Measurements from ENCODE around the gene KCNJ11.

The KCNJ11 gene

GRCh38 chr11:17353821-17354600 lies 34.4 kb downstream of the KCNJ11 start:
- no peak for DNase-seq

- DNase-seq: peak; percentile 41
These were observed 35.3 kb downstream of the KCNJ11 start for GRCh38 chr11:17352950-17353820.

DNA sequence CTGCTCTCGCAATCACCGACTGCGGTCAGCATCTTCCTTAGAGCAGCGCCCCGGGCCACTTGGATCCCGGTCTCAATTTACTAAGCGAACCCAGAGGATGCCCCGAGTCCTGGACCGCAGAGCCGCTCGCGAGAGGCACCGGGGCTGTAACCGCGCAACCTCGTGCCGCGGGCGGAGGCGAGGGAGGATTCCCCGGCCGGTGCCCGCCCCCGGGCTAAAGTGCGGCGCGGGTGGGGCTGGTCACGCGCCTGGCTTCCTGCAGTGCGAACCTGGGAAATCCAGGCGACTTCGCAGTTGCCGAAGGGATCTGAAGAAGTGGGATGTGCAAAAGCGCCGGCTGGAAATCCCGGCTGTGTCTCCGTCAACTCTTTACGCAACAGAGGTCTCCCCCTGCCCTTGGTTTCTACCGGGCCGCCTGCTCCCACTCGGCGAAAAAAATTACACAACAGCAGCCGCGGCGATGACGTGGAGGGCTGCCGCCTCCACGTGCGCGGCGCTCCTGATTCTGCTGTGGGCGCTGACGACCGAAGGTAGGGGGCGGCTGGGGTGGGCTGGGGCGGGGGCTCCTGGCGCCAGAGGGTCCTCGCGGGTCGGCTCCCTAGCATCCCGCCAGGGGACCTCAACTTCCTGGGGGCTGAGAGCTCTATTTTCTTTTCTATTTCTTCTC lies 36.8 kb downstream of the KCNJ11 start, which contains the start of gene NCR3LG1:
Gene NCR3LG1 (plus strand): TSS at position 291 of the 667 bp plus-strand sequence. CDS start 170 bp downstream, at position 461.
- DNase-seq: peak; percentile 74

GRCh38 chr11:17351172-17351509 lies 37.3 kb downstream of the KCNJ11 start:
- DNase-seq: no peak

DNA sequence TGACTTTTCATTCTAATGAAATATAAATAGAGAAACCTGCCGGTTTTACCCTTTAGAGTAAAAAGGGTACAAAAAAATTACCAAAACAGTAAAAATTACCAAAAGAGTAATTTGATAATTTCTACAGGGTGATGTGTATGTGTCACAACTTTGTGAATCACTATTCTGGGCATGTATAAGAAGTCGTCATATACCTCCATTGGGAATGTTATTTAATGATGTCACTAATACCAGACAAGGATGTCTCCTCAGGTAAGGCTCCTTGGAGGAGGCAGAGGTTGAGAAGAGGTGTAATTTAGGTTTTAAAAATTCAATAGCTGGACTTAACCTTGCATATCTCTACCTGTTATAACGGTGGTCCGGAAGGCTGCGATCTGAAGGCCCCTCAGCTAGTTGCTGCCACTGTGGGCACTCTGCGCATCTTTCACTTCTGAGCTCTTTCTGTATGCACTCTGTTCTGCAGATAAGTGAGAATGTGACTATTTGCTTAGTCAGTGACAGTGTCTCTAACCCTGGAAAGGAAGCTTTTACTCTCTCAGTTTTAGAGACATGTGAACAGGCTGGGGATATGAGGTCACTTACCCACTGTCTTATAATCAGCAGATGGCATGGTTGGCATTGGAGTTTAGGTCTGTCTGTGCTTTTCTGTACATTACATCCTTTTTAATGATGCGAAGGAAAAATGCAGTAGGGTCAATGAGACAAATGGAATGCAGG lies 37.8 kb downstream of the KCNJ11 start:
- DNase-seq: no peak

DNA sequence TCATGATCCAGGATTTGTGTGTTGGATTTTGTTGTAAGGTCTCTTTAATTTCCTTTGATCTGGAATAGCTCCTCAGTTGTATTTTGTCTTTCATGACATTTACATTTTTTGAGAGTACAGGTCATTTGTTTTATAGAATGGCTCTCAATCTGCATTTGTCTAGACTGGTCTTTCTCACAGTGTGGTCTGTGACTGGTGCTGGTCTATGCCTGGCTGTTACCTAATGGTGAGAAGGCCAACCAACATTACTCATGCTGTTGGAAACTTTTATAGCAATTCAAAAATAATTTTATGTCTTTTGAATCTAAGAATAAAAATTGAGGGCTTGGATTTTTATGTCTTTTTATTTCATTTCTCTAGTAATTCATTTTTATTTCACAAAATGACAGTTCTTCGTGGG lies 40.8 kb downstream of the KCNJ11 start:
- no peak for DNase-seq

DNA sequence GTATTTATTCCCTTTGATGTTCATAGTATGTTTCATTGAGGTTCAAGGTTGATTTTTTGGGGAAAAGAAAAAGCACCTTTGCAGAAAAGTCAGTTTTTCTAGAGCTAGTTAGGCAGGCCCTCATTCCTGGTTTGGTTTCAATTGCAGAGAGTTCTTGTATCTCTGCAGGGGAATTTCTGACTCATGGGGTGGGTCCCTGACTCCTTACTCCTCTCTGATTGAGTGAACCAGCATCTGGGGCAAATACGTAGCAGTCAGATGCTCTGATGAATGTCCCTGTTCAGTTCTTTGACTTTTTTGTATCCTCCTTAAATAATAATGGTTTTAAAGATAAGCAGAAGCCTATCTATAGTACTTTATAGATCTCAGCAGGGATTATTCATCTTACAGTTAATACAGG lies 44.6 kb downstream of the KCNJ11 start:
- DNase-seq: no peak

GRCh38 chr11:17343257-17343656 lies 45.2 kb downstream of the KCNJ11 start:
- no peak for DNase-seq

Data from CD4-positive, alpha-beta T cell treated with Interferon gamma for 1 hour (primary cell).